ENCODE results near the gene SH3PXD2B. TPM values are rescaled to one million over a fixed set of nuclear protein-coding genes. Genes with fewer than 3 reads are reported as not detected.
A peak's percentile ranks its signal among the peaks of the same experiment; 100 is the strongest.

Gene SH3PXD2B
- total and polyA plus RNA-seq, 2 of the 13 experiments (the other 11 are each of a cell fraction or from before 2014, with no cell fraction given) = 3.4 to 4.6 TPM

DNA sequence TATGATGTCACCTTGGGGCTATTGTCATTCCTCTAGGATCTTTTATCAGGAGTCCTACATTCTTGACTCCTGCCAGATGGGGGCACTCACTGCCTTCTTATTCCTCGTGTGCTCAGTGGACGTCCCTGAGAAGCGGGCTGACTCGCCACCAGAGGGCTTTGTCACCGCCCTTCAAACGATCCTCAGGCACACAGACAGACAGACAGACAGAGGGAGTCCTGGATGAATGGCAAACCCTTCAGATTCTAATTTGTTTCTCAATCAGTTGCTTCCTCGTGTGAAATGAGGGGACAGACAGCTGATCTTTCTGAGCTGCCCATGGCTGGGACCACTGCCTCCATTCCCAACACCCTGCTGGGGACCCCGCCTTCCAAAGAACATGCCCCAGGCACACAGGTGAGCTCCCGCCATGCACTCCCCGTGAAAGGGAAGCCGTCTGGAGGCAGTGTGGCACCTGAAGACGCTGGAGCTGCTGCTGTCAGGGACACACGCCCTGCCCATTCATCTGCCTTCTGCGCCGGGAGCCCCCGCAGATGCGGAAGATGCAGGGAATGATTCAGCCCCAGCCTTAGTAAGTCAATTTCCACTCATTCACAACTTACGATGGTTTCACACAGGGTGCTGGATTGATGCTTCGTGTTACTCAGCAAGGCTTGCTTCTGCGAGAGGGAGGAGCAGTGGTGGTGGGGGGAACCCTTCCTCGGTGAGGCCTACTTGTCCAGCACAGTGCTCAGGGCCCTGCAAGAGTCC lies 24.9 kb upstream of the SH3PXD2B start (continued):
- TF ChIP-seq, protein P1, sequence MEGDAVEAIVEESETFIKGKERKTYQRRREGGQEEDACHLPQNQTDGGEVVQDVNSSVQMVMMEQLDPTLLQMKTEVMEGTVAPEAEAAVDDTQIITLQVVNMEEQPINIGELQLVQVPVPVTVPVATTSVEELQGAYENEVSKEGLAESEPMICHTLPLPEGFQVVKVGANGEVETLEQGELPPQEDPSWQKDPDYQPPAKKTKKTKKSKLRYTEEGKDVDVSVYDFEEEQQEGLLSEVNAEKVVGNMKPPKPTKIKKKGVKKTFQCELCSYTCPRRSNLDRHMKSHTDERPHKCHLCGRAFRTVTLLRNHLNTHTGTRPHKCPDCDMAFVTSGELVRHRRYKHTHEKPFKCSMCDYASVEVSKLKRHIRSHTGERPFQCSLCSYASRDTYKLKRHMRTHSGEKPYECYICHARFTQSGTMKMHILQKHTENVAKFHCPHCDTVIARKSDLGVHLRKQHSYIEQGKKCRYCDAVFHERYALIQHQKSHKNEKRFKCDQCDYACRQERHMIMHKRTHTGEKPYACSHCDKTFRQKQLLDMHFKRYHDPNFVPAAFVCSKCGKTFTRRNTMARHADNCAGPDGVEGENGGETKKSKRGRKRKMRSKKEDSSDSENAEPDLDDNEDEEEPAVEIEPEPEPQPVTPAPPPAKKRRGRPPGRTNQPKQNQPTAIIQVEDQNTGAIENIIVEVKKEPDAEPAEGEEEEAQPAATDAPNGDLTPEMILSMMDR (CRISPR knock-in tag; IDR thresholded peaks at IDR 0.05) = peak; percentile 95
- peak; percentile 84 for TF ChIP-seq XRCC5 (optimal IDR thresholded peaks at IDR 0.05; ENCODE audit: low read length)
- no peak for TF ChIP-seq BRD4 (CRISPR knock-in tag; IDR thresholded peaks at IDR 0.05)
- peak; percentile 28; the same call in 1 of the 2 replicates for TF ChIP-seq ZNF687 (CRISPR knock-in tag; IDR thresholded peaks at IDR 0.05)
- TF ChIP-seq NFKB2 (CRISPR knock-in tag; IDR thresholded peaks at IDR 0.05; ENCODE audit: borderline replicate concordance) = no peak
- 0 out of 2 replicates have a peak, but pooled peaks have one; percentile 36 for TF ChIP-seq PHF21A (CRISPR knock-in tag; IDR thresholded peaks at IDR 0.05)
- TF ChIP-seq ZNF136 (CRISPR knock-in tag; IDR thresholded peaks at IDR 0.05; ENCODE audit: low read depth) = 0 out of 2 replicates have a peak, but pooled peaks have one; percentile 62
- no peak for TF ChIP-seq GZF1 (CRISPR knock-in tag; IDR thresholded peaks at IDR 0.05)
- peak; percentile 21; the same call in 1 of the 2 replicates for TF ChIP-seq CREB1 (IDR thresholded peaks at IDR 0.05)
- TF ChIP-seq CREB1 (CRISPR knock-in tag; IDR thresholded peaks at IDR 0.05) = no peak
- no peak for TF ChIP-seq CENPX (CRISPR knock-in tag; IDR thresholded peaks at IDR 0.05)
- 0 out of 2 replicates have a peak, but pooled peaks have one; percentile 36 for TF ChIP-seq AHR (CRISPR knock-in tag; IDR thresholded peaks at IDR 0.05)
- TF ChIP-seq ZKSCAN1 (IDR thresholded peaks at IDR 0.05; ENCODE audit: low read length) = peak; percentile 87
- TF ChIP-seq KLF16 (CRISPR knock-in tag; IDR thresholded peaks at IDR 0.05) = peak in 1 of 2 experiments; percentile 68; a peak in 1 of 4 replicates
- TF ChIP-seq MIXL1 (CRISPR knock-in tag; IDR thresholded peaks at IDR 0.05) = peak; percentile 54; the same call in 1 of the 2 replicates
- peak; percentile 31; the same call in 1 of the 2 replicates for TF ChIP-seq HMGXB3 (CRISPR knock-in tag; IDR thresholded peaks at IDR 0.05; ENCODE audit: borderline replicate concordance)
- no peak for TF ChIP-seq MXD1 (CRISPR knock-in tag; IDR thresholded peaks at IDR 0.05)
- no peak for TF ChIP-seq ATF3 (CRISPR knock-in tag; IDR thresholded peaks at IDR 0.05)
- 0 out of 2 replicates have a peak, but pooled peaks have one; percentile 42 for TF ChIP-seq ZNF777 (CRISPR knock-in tag; IDR thresholded peaks at IDR 0.05)
